AG04450 (cell line): ENCODE data around the gene TCF15. TPM values are rescaled to one million over a fixed set of nuclear protein-coding genes. Genes with fewer than 3 reads are reported as not detected.

ENCODE experiments used
- CTCF ChIA-PET: fragments of 300-600, 350-600 bp; formaldehyde crosslinking; extraction: SDS; loops from one replicate; lab custom pipeline; 2022; ENCODE audit warnings: antibody characterized with exemption, inconsistent platforms; lab: Charles Lee
- POLR2A ChIA-PET: fragments of 350-600 bp; formaldehyde crosslinking; extraction: SDS; loops from one replicate; lab custom pipeline; 2021; ENCODE audit warnings: antibody characterized with exemption, inconsistent platforms; lab: Yijun Ruan, JAX
- DNase-seq: peaks from one replicate; pipeline ENCODE4 v3.0.0-alpha.2; 2011; ENCODE audit warnings: low read depth, low spot score
- H3K27ac ChIP-seq: one replicate; pipeline ENCODE4 v1.5.1; 2012; ENCODE audit warnings: low read depth, low read length, control low read depth
- H3K27me3 ChIP-seq: one replicate; pipeline ENCODE4 v1.6.0; 2012; ENCODE audit warnings: low read length; ENCODE audit not compliant: control insufficient read depth, insufficient read depth
- H3K4me3 ChIP-seq: 2 replicates; pipeline ENCODE4 v1.5.1; 2011; ENCODE audit warnings: mild to moderate bottlenecking, low read depth, low read length, control low read depth
- H3K9me3 ChIP-seq: 2 replicates; pipeline ENCODE4 v1.5.1; 2012; ENCODE audit warnings: low read length; ENCODE audit not compliant: control insufficient read depth, insufficient read depth
- polyA plus RNA-seq: library from polyadenylated mRNA; depleted of rRNA; stranded (reverse); fragments of >200 nt; gene quantifications from 2 replicates; pipeline ENCODE4 v1.2.3, GENCODE V29; 2011
- TF ChIP-seq, protein P1 (sequence below): IDR thresholded peaks from 2 replicates; pipeline ENCODE4 v1.5.1; 2011; ENCODE audit warnings: low read depth, low read length, control low read depth, inconsistent platforms

The TCF15 gene
- polyA plus RNA-seq, 1 experiment = not detected

DNA sequence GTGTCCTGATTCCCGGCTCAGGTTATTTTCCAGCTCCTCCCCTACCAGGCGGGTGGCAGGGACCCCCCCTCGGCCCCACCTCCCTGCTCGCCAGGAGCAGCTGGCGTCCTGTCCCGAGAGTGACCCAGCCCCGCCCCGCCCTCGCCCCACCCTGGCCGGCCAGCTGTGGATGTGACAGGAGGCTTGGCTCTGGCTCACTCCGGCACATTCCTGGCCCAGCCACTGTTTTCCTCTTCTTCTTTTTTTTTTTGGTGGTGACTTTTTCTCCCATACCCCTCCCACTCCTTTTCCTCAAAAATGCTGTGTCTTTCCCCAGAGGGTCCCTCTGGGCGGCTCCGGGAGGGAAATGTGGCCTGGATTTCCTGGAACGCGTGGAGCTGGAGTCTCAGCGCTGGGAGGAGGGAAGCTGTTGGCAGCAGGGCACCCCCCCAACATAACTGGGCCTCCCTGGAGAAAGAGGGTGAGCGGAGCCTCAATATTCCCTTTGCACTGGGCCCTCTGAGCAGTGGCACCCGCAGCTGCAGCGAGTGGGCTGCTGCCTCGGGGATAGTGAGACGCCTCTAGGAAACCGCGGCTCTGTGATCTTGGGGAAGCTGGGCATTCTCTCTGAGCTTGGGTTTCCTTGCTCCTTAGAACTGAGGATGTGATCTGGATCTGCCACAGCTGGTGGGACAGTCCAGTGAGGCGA, 38.2 kb downstream of the TCF15 start:
- ChIA-PET CTCF (interaction anchor here (0.6 to 4.8 kb wide), 4 partner anchors 10 to 247 kb away, joined by 3 to 20 read pairs (median 5); no protein-coding TSS in a partner anchor), POLR2A (no interaction called here)
- TF ChIP-seq, protein P1, sequence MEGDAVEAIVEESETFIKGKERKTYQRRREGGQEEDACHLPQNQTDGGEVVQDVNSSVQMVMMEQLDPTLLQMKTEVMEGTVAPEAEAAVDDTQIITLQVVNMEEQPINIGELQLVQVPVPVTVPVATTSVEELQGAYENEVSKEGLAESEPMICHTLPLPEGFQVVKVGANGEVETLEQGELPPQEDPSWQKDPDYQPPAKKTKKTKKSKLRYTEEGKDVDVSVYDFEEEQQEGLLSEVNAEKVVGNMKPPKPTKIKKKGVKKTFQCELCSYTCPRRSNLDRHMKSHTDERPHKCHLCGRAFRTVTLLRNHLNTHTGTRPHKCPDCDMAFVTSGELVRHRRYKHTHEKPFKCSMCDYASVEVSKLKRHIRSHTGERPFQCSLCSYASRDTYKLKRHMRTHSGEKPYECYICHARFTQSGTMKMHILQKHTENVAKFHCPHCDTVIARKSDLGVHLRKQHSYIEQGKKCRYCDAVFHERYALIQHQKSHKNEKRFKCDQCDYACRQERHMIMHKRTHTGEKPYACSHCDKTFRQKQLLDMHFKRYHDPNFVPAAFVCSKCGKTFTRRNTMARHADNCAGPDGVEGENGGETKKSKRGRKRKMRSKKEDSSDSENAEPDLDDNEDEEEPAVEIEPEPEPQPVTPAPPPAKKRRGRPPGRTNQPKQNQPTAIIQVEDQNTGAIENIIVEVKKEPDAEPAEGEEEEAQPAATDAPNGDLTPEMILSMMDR = no peak
- Histone ChIP-seq H3K27ac (no peak overlapping the region), H3K4me3 (no peak overlapping the region), H3K9me3 (no peaks in the 10 kb centered on the region), H3K27me3 (peaks cover 37% of the 10 kb centered on the region)
- DNase-seq = no peak

GRCh38 chr20:568673-569415, 41.3 kb downstream of the TCF15 start:
- no peak overlapping the region for H3K27ac ChIP-seq
- H3K4me3 ChIP-seq = no peak overlapping the region
- POLR2A ChIA-PET = no interaction called here
- TF ChIP-seq, protein P1 = no peak
- CTCF ChIA-PET = interaction anchor here (0.9 to 1.2 kb wide), 2 partner anchors 170 kb away, joined by 3 read pairs; no protein-coding TSS in a partner anchor
- DNase-seq = no peak
- H3K9me3 ChIP-seq = no peaks in the 10 kb centered on the region
- H3K27me3 ChIP-seq = peaks cover 39% of the 10 kb centered on the region

DNA sequence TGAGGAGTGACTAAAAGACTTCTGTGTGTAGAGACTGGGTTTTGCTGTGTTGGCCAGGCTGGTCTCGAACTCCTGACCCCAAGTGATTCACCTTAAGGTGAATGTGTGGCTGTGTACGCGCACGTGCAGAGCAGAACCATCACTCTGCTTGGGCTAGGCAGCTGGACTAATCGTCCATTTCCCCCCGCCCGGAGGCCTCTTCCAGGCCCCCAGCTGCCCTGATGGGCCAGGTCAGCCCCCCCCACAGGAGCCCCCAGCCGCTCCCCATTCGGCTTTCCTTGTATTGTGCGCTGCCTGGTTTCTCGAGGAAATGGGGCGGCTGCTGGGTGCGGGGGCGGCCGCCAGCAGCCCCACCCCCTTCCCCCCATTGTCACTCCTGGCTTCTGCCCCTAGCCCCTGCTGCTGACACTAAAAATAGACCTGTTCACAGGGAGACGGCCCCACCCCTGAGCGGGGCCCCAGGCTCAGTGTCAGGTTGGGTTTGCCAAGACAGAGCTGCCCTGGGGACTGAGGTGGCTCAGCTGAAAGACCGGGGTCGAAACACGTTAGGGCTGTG, 41.9 kb downstream of the TCF15 start:
- POLR2A ChIA-PET = no interaction called here
- CTCF ChIA-PET = interaction anchor here (1.2 kb wide), 1 partner anchor 170 kb away, joined by 3 read pairs; no protein-coding TSS in a partner anchor
- H3K4me3 ChIP-seq = no peak overlapping the region
- DNase-seq = no peak
- TF ChIP-seq, protein P1 = no peak
- no peak overlapping the region for H3K27ac ChIP-seq
- peaks cover 33% of the 10 kb centered on the region for H3K27me3 ChIP-seq
- H3K9me3 ChIP-seq = no peaks in the 10 kb centered on the region

GRCh38 chr20:564192-564591, 45.9 kb downstream of the TCF15 start:
- H3K27me3 ChIP-seq = peaks cover 18% of the 10 kb centered on the region
- TF ChIP-seq, protein P1 = no peak
- no peaks in the 10 kb centered on the region for H3K9me3 ChIP-seq
- no peak overlapping the region for H3K27ac ChIP-seq
- CTCF ChIA-PET = interaction anchor here (3.5 to 5.4 kb wide), 3 partner anchors 82 to 176 kb away, joined by 30 to 82 read pairs (median 60); no protein-coding TSS in a partner anchor
- no peak for DNase-seq
- H3K4me3 ChIP-seq = no peak overlapping the region
- POLR2A ChIA-PET = no interaction called here
